Ishikawa (cell line): ENCODE data around the gene CD36.

ENCODE experiments used
- CEBPB ChIP-seq: IDR thresholded peaks from 2 replicates; pipeline ENCODE4 v1.6.1; 2012
- CREB1 ChIP-seq: IDR thresholded peaks from 2 replicates; pipeline ENCODE4 v1.6.1; 2012; ENCODE audit warnings: low read depth
- EGR1 ChIP-seq: IDR thresholded peaks from 2 replicates; pipeline ENCODE4 v1.6.1; 2012
- EP300 ChIP-seq: IDR thresholded peaks from 2 replicates; pipeline ENCODE4 v1.6.1; 2012; ENCODE audit warnings: borderline replicate concordance
- FOXM1 ChIP-seq: IDR thresholded peaks from 2 replicates; pipeline ENCODE4 v1.6.1; 2012; ENCODE audit warnings: low read depth, borderline replicate concordance
- NFIC ChIP-seq: IDR thresholded peaks from 2 replicates; pipeline ENCODE4 v1.6.1; 2012
- RAD21 ChIP-seq: IDR thresholded peaks from 2 replicates; pipeline ENCODE4 v1.6.1; 2012; ENCODE audit warnings: low read depth
- TAF1 ChIP-seq: IDR thresholded peaks from 2 replicates; pipeline ENCODE4 v1.6.1; 2012; ENCODE audit warnings: low read depth, mild to moderate bottlenecking
- TCF12 ChIP-seq: IDR thresholded peaks from 2 replicates; pipeline ENCODE4 v1.6.1; 2012; ENCODE audit warnings: low read depth
- TEAD4 ChIP-seq: IDR thresholded peaks from 2 replicates; pipeline ENCODE4 v1.6.1; 2012
- YY1 ChIP-seq: IDR thresholded peaks from 2 replicates; pipeline ENCODE4 v1.6.1; 2012; ENCODE audit warnings: low read depth
- ZBTB7A ChIP-seq: IDR thresholded peaks from 2 replicates; pipeline ENCODE4 v1.6.1; 2012; ENCODE audit warnings: low read depth
- TF ChIP-seq, protein P1 (sequence below): IDR thresholded peaks from 2 replicates; pipeline ENCODE4 v1.6.1; 2012; ENCODE audit warnings: low read depth, mild to moderate bottlenecking
- TF ChIP-seq, protein P2 (sequence below): IDR thresholded peaks from 2 replicates; pipeline ENCODE4 v1.6.1; 2012
- TF ChIP-seq, protein P3 (sequence below): IDR thresholded peaks from 2 replicates; pipeline ENCODE4 v1.6.1; 2012

Gene CD36

DNA sequence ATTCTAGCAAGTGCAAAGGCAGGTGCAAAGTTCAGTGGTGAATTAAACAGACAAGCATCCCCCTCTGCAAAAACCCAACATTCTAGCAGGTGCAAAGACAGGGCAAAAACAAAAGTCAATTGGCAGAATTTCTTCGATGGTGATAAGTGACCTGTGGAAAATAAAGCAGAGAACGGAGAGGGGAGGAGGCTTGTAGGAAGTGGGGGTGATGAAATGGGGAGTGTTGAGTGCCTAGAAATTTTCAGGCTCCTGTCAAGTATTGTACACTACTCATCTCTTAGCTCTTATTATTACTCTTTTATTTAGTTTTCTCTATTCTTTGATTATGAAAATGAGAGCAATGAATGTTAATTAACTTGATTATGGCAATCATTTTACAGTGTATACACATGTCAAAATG is 2.4 kb upstream of the CD36 start:
- TF ChIP-seq CEBPB: no peak
- no peak for TF ChIP-seq NFIC

DNA sequence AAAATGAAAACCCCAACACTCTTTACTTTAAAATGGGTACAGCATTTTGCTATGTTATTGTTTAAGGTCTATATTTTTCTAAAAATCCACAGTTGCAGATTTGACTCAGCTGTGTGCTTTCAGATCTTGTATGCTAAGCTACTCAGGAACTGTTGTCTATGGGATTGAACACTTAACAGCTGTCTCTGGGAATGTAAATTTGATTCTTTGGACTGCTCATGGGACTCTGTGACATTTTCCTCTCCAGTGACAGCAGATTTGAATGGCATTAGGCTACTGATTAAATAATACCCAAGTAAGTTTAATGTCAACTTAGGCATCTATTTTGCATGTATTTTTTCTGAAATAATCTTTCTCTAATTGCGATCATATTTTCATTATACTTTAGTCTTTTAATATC is 1.7 kb upstream of the CD36 start:
- TF ChIP-seq EGR1 (no peak), CREB1 (no peak), FOXM1 (no peak), TEAD4 (no peak), NFIC (no peak), CEBPB (no peak), RAD21 (no peak), EP300 (no peak), ZBTB7A (no peak), YY1 (no peak), TCF12 (no peak), TAF1 (no peak)
- TF ChIP-seq, protein P1, sequence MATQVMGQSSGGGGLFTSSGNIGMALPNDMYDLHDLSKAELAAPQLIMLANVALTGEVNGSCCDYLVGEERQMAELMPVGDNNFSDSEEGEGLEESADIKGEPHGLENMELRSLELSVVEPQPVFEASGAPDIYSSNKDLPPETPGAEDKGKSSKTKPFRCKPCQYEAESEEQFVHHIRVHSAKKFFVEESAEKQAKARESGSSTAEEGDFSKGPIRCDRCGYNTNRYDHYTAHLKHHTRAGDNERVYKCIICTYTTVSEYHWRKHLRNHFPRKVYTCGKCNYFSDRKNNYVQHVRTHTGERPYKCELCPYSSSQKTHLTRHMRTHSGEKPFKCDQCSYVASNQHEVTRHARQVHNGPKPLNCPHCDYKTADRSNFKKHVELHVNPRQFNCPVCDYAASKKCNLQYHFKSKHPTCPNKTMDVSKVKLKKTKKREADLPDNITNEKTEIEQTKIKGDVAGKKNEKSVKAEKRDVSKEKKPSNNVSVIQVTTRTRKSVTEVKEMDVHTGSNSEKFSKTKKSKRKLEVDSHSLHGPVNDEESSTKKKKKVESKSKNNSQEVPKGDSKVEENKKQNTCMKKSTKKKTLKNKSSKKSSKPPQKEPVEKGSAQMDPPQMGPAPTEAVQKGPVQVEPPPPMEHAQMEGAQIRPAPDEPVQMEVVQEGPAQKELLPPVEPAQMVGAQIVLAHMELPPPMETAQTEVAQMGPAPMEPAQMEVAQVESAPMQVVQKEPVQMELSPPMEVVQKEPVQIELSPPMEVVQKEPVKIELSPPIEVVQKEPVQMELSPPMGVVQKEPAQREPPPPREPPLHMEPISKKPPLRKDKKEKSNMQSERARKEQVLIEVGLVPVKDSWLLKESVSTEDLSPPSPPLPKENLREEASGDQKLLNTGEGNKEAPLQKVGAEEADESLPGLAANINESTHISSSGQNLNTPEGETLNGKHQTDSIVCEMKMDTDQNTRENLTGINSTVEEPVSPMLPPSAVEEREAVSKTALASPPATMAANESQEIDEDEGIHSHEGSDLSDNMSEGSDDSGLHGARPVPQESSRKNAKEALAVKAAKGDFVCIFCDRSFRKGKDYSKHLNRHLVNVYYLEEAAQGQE: no peak
- TF ChIP-seq, protein P2, sequence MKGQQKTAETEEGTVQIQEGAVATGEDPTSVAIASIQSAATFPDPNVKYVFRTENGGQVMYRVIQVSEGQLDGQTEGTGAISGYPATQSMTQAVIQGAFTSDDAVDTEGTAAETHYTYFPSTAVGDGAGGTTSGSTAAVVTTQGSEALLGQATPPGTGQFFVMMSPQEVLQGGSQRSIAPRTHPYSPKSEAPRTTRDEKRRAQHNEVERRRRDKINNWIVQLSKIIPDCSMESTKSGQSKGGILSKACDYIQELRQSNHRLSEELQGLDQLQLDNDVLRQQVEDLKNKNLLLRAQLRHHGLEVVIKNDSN: no peak
- TF ChIP-seq, protein P3, sequence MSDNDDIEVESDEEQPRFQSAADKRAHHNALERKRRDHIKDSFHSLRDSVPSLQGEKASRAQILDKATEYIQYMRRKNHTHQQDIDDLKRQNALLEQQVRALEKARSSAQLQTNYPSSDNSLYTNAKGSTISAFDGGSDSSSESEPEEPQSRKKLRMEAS: no peak

DNA sequence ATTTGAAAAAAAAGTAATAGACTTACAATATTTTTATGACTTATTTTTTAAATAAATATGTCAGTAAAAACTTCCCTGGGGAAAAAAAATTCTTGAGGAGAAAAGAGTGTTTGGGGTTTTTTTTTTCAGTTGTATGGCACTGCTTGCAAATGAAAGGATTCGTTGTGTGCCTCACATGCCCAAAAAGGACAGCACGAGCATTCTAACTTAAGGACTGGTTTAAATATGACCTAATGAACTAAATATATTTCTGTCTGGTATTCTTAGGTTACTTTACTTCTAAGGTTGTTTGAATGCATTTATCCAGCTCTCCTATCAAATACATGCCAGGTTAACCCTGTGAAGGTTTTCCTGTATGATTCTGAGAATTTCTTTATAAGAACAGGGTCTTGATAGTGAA is 988 bp upstream of the CD36 start:
- TF ChIP-seq RAD21 (no peak), NFIC (no peak), EGR1 (no peak), ZBTB7A (no peak), CREB1 (no peak), CEBPB (no peak), TEAD4 (no peak), EP300 (no peak), YY1 (no peak)
- TF ChIP-seq, protein P1: no peak
- TF ChIP-seq, protein P3: no peak
- TF ChIP-seq, protein P2: no peak

DNA sequence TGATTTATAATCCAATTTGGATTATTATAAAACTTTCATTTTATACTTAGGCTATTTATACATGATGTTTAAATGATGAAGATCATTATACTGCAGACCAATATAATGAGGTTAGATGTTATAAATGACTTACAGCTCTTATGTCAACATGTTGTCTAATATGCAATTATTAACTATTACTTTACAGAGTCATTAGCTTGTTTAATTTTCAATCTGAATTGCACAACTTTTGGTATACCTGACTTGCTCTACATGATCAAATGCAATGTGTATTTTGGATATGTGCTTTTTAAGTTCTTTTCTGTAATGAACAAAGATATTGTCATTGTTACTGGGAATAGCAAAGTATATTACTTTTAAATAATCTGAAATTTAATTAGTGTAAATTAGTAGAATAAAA is 569 bp downstream of the CD36 start:
- TF ChIP-seq RAD21: no peak
- TF ChIP-seq CEBPB: no peak
- no peak for TF ChIP-seq ZBTB7A
- TF ChIP-seq, protein P1: no peak
- no peak for TF ChIP-seq TEAD4

DNA sequence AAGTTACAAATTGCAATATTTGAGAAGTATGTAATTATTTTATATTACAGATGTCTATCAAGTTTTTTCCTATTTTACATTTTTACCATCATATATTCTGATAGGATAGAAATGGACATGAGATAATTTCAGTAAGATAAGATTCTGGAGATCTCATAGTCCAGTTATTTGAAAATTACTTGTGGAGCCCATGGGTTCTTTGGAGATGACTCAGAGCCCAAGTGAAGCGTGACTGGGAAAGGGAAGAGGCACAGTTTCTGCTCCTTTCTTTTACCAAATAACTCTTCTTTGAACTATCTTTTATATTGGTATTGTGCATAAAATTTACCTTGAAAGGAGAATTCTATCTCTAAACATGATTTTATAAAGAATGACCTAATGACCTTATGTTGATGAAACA is 2.4 kb downstream of the CD36 start:
- no peak for TF ChIP-seq YY1
- TF ChIP-seq TCF12: peak; percentile 33; the same call in 1 of the 2 replicates
- TF ChIP-seq EP300: peak; percentile 61; the same call in 1 of the 2 replicates
- TF ChIP-seq, protein P3: no peak
- no peak for TF ChIP-seq CREB1
- peak; percentile 64 for TF ChIP-seq TEAD4
- no peak for TF ChIP-seq ZBTB7A
- no peak for TF ChIP-seq TAF1
